Astrocyte (in vitro differentiated cells and primary cell): ENCODE results near the gene ADGRB3. TPM values are rescaled to one million over a fixed set of nuclear protein-coding genes. Genes with fewer than 3 reads are reported as not detected.

Source experiments
- DNase-seq: peaks from one replicate; pipeline ENCODE4 v3.0.0-alpha.2; 2010; ENCODE audit warnings: low read depth
- FAIRE-seq: peaks from 2 replicates; lab custom pipeline; 2011; peaks lifted over from hg19 to GRCh38; lab: Jason Lieb, UNC
- H2AFZ ChIP-seq: 2 replicates; pipeline ENCODE4 v1.6.0; 2012; ENCODE audit warnings: low read depth, low read length, inconsistent platforms
- H3K27ac ChIP-seq: 2 replicates; pipeline ENCODE4 v1.5.1; 2011; ENCODE audit warnings: low read depth, low read length, inconsistent platforms
- H3K27me3 ChIP-seq: 2 replicates; pipeline ENCODE4 v1.6.0; 2011; ENCODE audit warnings: low read length, inconsistent platforms; ENCODE audit not compliant: insufficient read depth
- H3K36me3 ChIP-seq: 2 replicates; pipeline ENCODE4 v1.5.1; 2011; ENCODE audit warnings: low read length, inconsistent platforms; ENCODE audit not compliant: insufficient read depth
- H3K4me1 ChIP-seq: 2 replicates; pipeline ENCODE4 v1.5.1; 2011; ENCODE audit warnings: low read length, inconsistent platforms; ENCODE audit not compliant: insufficient read depth
- H3K4me2 ChIP-seq: 2 replicates; pipeline ENCODE4 v1.6.0; 2012; ENCODE audit warnings: low read length, inconsistent platforms
- H3K4me3 ChIP-seq: 2 replicates; pipeline ENCODE4 v1.5.1; 2011; ENCODE audit warnings: low read depth, mild to moderate bottlenecking, low read length, inconsistent platforms; ENCODE audit not compliant: insufficient read depth
- H3K79me2 ChIP-seq: 2 replicates; pipeline ENCODE4 v1.6.0; 2012; ENCODE audit warnings: mild to moderate bottlenecking, low read length, inconsistent platforms; ENCODE audit not compliant: insufficient read depth
- H3K9ac ChIP-seq: 2 replicates; pipeline ENCODE4 v1.6.0; 2012; ENCODE audit warnings: mild to moderate bottlenecking, low read length, inconsistent platforms
- H3K9me3 ChIP-seq: 2 replicates; pipeline ENCODE4 v1.5.1; 2012; ENCODE audit warnings: low read depth, mild to moderate bottlenecking, low read length, inconsistent platforms; ENCODE audit not compliant: insufficient read depth
- H4K20me1 ChIP-seq: 2 replicates; pipeline ENCODE4 v1.6.0; 2012; ENCODE audit warnings: low read length, inconsistent platforms; ENCODE audit not compliant: insufficient read depth
- H3K27ac Mint-ChIP-seq: one replicate; pipeline ENCODE4 v1.8.0; 2021; ENCODE audit warnings: mild to moderate bottlenecking, mixed read lengths; ENCODE audit not compliant: unreplicated experiment
- H3K27me3 Mint-ChIP-seq: one replicate; pipeline ENCODE4 v1.8.0; 2021; ENCODE audit warnings: low read depth, mixed read lengths; ENCODE audit not compliant: unreplicated experiment
- H3K36me3 Mint-ChIP-seq: one replicate; pipeline ENCODE4 v1.8.0; 2021; ENCODE audit warnings: low read depth, mixed read lengths; ENCODE audit not compliant: unreplicated experiment
- H3K4me1 Mint-ChIP-seq: one replicate; pipeline ENCODE4 v1.8.0; 2021; ENCODE audit warnings: low read depth, mixed read lengths; ENCODE audit not compliant: unreplicated experiment
- H3K4me3 Mint-ChIP-seq: one replicate; pipeline ENCODE4 v1.8.0; 2021; ENCODE audit warnings: mild to moderate bottlenecking, moderate library complexity, mixed read lengths; ENCODE audit not compliant: unreplicated experiment
- H3K9me3 Mint-ChIP-seq: one replicate; pipeline ENCODE4 v1.8.0; 2021; ENCODE audit warnings: mild to moderate bottlenecking, mixed read lengths; ENCODE audit not compliant: unreplicated experiment
- EZH2 ChIP-seq: IDR thresholded peaks from 2 replicates; pipeline ENCODE4 v1.6.1; 2012; ENCODE audit warnings: mild to moderate bottlenecking, low read length, inconsistent platforms; ENCODE audit not compliant: insufficient read depth
- total RNA-seq: library from RNA; stranded (reverse); gene quantifications from 2 replicates; pipeline ENCODE4 v1.2.1, GENCODE V29; 2021
- TF ChIP-seq, protein P1 (sequence below): IDR thresholded peaks from 2 replicates; pipeline ENCODE4 v1.5.1; 2011; ENCODE audit warnings: low read depth, mild to moderate bottlenecking, inconsistent platforms, low read length, moderate library complexity; ENCODE audit not compliant: insufficient read depth

ADGRB3 gene
- total RNA-seq, 1 donor from 2014 or later, result 0.77 TPM

DNA sequence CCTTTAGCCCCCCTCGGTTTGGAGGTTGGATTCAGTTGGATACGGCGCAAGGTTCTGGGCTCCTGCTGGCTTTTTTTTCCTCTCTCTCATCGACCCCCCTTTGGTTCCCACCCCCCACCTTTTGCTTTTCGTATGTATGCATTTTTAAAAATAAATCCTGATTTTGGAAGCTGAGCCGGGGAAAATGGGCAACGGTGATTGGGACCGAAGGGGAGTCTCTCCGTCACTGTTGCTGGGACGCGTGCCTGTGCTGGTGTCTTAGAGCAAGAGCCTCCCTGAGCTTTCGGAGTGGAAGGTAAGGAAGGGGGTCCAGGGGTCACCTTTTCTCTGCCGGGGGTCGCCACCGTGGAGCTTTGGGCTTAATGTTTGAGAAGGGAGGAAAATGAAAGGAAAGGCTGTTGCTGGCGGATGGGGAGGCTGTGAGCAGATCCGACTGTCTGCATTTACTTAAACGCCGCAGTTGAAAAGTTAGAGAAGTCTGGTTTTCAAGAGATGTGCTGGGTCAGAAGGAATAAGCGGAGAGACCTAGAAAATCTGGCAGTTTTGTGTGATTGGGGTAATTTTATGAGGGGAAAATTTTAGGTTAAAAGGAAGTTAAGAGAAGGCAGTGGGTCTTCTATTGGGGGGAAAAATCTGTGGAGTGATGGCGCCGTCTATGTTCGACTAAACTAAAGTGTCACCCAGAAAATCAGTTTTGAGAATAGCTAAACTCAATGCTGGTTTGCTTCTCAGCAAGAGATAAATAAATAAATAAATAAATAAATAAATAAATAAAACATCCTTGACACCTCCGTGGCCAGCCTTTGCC is 828 bp downstream of the ADGRB3 start:
- H3K9ac ChIP-seq, result peak overlapping the region; percentile 81
- Mint-ChIP-seq H3K27me3 (peaks cover 29% of the 10 kb centered on the region), H3K4me1 (peaks cover 9% of the 10 kb centered on the region), H3K4me3 (peak overlapping the region; percentile 95), H3K9me3 (no peaks in the 10 kb centered on the region), H3K27ac (peak overlapping the region; percentile 58), H3K36me3 (no peaks in the 10 kb centered on the region)
- DNase-seq, result no peak
- FAIRE-seq, result no peak
- H2AFZ ChIP-seq, result peak overlapping the region; percentile 82
- no peaks in the 10 kb centered on the region for H4K20me1 ChIP-seq
- H3K4me3 ChIP-seq, result peak overlapping the region; percentile 84
- H3K36me3 ChIP-seq, result no peaks in the 10 kb centered on the region
- H3K27me3 ChIP-seq, result peaks cover 35% of the 10 kb centered on the region
- no peaks in the 10 kb centered on the region for H3K79me2 ChIP-seq
- TF ChIP-seq, protein P1, sequence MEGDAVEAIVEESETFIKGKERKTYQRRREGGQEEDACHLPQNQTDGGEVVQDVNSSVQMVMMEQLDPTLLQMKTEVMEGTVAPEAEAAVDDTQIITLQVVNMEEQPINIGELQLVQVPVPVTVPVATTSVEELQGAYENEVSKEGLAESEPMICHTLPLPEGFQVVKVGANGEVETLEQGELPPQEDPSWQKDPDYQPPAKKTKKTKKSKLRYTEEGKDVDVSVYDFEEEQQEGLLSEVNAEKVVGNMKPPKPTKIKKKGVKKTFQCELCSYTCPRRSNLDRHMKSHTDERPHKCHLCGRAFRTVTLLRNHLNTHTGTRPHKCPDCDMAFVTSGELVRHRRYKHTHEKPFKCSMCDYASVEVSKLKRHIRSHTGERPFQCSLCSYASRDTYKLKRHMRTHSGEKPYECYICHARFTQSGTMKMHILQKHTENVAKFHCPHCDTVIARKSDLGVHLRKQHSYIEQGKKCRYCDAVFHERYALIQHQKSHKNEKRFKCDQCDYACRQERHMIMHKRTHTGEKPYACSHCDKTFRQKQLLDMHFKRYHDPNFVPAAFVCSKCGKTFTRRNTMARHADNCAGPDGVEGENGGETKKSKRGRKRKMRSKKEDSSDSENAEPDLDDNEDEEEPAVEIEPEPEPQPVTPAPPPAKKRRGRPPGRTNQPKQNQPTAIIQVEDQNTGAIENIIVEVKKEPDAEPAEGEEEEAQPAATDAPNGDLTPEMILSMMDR, result no peak
- no peak for TF ChIP-seq EZH2
- peak overlapping the region; percentile 95 for H3K4me2 ChIP-seq
- H3K27ac ChIP-seq, result no peak overlapping the region
- no peaks in the 10 kb centered on the region for H3K9me3 ChIP-seq
- H3K4me1 ChIP-seq, result no peaks in the 10 kb centered on the region

DNA sequence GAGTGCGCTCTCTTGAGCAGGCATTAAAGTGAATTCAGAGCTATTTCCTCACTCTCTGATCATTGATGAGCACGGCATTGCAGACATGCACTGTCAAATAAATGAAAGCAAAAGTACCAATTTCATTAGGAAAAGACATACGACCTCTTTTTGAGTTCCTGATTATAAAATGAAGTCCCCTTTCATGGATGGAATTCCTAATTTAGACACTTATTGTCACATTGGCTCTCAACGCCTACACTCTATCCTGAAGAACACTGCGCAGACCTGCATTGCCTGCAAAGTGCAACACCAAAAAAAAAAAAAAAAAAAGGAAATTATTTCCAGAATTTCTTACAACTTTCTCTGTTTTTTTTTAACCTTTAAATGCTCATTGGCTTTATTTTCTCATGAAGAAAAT is 1.6 kb downstream of the ADGRB3 start:
- H3K4me3 Mint-ChIP-seq, result peak overlapping the region; percentile 24
- no peak for TF ChIP-seq EZH2
- TF ChIP-seq, protein P1, result no peak
- DNase-seq (no peak), FAIRE-seq (no peak)
- no peaks in the 10 kb centered on the region for H3K9me3 Mint-ChIP-seq
- peaks cover 29% of the 10 kb centered on the region for H3K27me3 Mint-ChIP-seq
- Histone ChIP-seq H3K36me3 (no peaks in the 10 kb centered on the region), H3K4me3 (peak overlapping the region; percentile 16), H3K9me3 (no peaks in the 10 kb centered on the region), H3K4me2 (peak overlapping the region; percentile 46), H3K79me2 (no peaks in the 10 kb centered on the region), H3K27ac (no peak overlapping the region), H2AFZ (no peak overlapping the region), H3K9ac (no peak overlapping the region), H3K4me1 (no peaks in the 10 kb centered on the region), H4K20me1 (no peaks in the 10 kb centered on the region), H3K27me3 (peaks cover 35% of the 10 kb centered on the region)
- peaks cover 9% of the 10 kb centered on the region for H3K4me1 Mint-ChIP-seq
- no peak overlapping the region for H3K27ac Mint-ChIP-seq
- no peaks in the 10 kb centered on the region for H3K36me3 Mint-ChIP-seq

DNA sequence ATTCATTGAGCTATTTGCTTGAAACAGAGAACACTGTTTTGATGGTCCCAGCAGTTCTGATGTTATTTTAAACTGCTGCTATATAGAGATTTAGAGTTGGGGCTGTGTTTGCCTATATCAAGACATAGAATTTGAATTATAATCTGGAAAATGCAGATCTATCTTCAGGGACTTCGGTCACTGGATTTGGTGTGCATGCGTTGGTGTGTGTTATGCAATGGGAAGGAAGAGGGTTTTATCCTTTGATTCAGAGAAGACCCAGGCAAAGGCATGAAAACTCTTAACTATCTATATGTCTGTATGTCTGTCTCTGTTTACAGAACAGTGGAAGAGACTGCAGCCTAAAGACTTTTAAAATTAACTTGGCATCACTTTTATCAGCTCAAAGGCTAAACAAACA is 2.0 kb downstream of the ADGRB3 start:
- no peaks in the 10 kb centered on the region for H3K79me2 ChIP-seq
- Mint-ChIP-seq H3K4me3 (no peak overlapping the region), H3K27me3 (peaks cover 29% of the 10 kb centered on the region), H3K36me3 (no peaks in the 10 kb centered on the region), H3K27ac (no peak overlapping the region), H3K9me3 (no peaks in the 10 kb centered on the region), H3K4me1 (peaks cover 9% of the 10 kb centered on the region)
- FAIRE-seq (no peak), DNase-seq (no peak)
- no peaks in the 10 kb centered on the region for H4K20me1 ChIP-seq
- H3K27me3 ChIP-seq, result peaks cover 35% of the 10 kb centered on the region
- no peak overlapping the region for H3K4me3 ChIP-seq
- H3K4me1 ChIP-seq, result no peaks in the 10 kb centered on the region
- no peak overlapping the region for H3K9ac ChIP-seq
- TF ChIP-seq EZH2, result no peak
- TF ChIP-seq, protein P1, result no peak
- no peaks in the 10 kb centered on the region for H3K36me3 ChIP-seq
- peak overlapping the region; percentile 46 for H3K4me2 ChIP-seq
- no peak overlapping the region for H2AFZ ChIP-seq
- H3K27ac ChIP-seq, result no peak overlapping the region
- H3K9me3 ChIP-seq, result no peaks in the 10 kb centered on the region
